ENCODE results near the gene CROT.

Gene CROT

GRCh38 chr7:87404674-87405073, 59.2 kb downstream of the CROT start:
- H3K9me3 ChIP-seq (ENCODE audit: severe bottlenecking): no peaks in the 10 kb centered on the region
- H3K4me3 ChIP-seq (ENCODE audit: low read depth, low read length): no peak overlapping the region
- TF ChIP-seq CTCF (IDR thresholded peaks at IDR 0.05; ENCODE audit: low read depth, low read length): no peak
- no peak overlapping the region for H3K27ac ChIP-seq
- no peak for DNase-seq
- H3K36me3 ChIP-seq: no peaks in the 10 kb centered on the region
- H3K27me3 ChIP-seq (ENCODE audit: insufficient read depth, low read depth, severe bottlenecking): no peaks in the 10 kb centered on the region

- H3K36me3 ChIP-seq: no peaks in the 10 kb centered on the region
- no peaks in the 10 kb centered on the region for H3K9me3 ChIP-seq (ENCODE audit: severe bottlenecking)
- no peak overlapping the region for H3K27ac ChIP-seq
- H3K4me3 ChIP-seq (ENCODE audit: low read depth, low read length): no peak overlapping the region
- no peak for DNase-seq
- no peaks in the 10 kb centered on the region for H3K27me3 ChIP-seq (ENCODE audit: insufficient read depth, low read depth, severe bottlenecking)
- TF ChIP-seq CTCF (IDR thresholded peaks at IDR 0.05; ENCODE audit: low read depth, low read length): no peak
Measured at GRCh38 chr7:87411186-87411585, 65.7 kb downstream of the CROT start.

- no peaks in the 10 kb centered on the region for H3K27me3 ChIP-seq (ENCODE audit: insufficient read depth, low read depth, severe bottlenecking)
- no peak overlapping the region for H3K4me3 ChIP-seq (ENCODE audit: low read depth, low read length)
- TF ChIP-seq CTCF (IDR thresholded peaks at IDR 0.05; ENCODE audit: low read depth, low read length): no peak
- H3K27ac ChIP-seq: peak overlapping the region; percentile 73
- no peak for DNase-seq
- no peaks in the 10 kb centered on the region for H3K36me3 ChIP-seq
- H3K9me3 ChIP-seq (ENCODE audit: severe bottlenecking): no peaks in the 10 kb centered on the region
Measured at GRCh38 chr7:87413029-87413428, 67.6 kb downstream of the CROT start.

- no peaks in the 10 kb centered on the region for H3K9me3 ChIP-seq (ENCODE audit: severe bottlenecking)
- no peak for TF ChIP-seq CTCF (IDR thresholded peaks at IDR 0.05; ENCODE audit: low read depth, low read length)
- DNase-seq: peak; percentile 76
- H3K36me3 ChIP-seq: no peaks in the 10 kb centered on the region
- peak overlapping the region; percentile 73 for H3K27ac ChIP-seq
- no peak overlapping the region for H3K4me3 ChIP-seq (ENCODE audit: low read depth, low read length)
- no peaks in the 10 kb centered on the region for H3K27me3 ChIP-seq (ENCODE audit: insufficient read depth, low read depth, severe bottlenecking)
Measured at GRCh38 chr7:87413951-87414793, 68.7 kb downstream of the CROT start.

GRCh38 chr7:87414794-87415188, 69.3 kb downstream of the CROT start:
- Histone ChIP-seq H3K36me3 (no peaks in the 10 kb centered on the region), H3K27me3 (ENCODE audit: insufficient read depth, low read depth, severe bottlenecking) (no peaks in the 10 kb centered on the region), H3K27ac (peak overlapping the region; percentile 73), H3K4me3 (ENCODE audit: low read depth, low read length) (no peak overlapping the region), H3K9me3 (ENCODE audit: severe bottlenecking) (no peaks in the 10 kb centered on the region)
- no peak for TF ChIP-seq CTCF (IDR thresholded peaks at IDR 0.05; ENCODE audit: low read depth, low read length)
- peak; percentile 41 for DNase-seq
